ENCODE measurements around the gene ADAMTS9. TPM values are rescaled to one million over a fixed set of nuclear protein-coding genes. Genes with fewer than 3 reads are reported as not detected.

ADAMTS9 gene
- total RNA-seq, 2 donors from 2014 or later: 27.2 to 54.7 TPM

DNA sequence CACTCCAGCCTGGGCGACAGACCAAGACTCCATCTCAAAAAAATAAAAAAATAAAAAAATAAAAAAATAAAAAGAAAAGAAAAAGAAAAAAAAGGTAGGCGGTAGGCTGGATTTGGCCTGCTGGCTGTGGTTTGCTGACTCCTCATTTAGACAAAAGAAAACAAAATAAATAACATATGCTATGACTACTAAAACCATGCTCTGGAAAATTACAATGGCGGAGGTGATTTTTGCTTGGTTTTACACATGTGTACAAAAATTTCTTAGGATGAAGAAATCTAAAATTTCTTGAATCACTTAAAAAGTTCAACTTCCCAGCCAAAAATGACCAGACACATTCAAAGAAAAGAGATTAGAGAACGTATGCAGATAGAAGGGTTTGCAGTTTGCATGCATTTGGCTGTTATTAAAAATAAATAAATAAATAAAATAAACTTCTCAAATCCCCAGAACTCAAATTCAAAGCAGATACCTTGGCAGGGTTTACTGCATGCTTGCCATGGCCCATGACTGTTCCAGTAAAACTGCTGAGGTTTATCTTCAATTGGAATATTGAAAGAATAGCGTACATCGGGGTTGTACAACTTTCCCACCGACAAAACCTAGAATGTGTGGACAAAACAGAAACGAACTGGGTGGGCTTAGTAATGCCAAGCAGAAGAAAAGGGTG lies 65.9 kb downstream of the ADAMTS9 start:
- H3K4me1 ChIP-seq: no peaks in the 10 kb centered on the region
- 91% methylated on average over 8 of the region's 8 CpGs for WGBS, 2 donors

DNA sequence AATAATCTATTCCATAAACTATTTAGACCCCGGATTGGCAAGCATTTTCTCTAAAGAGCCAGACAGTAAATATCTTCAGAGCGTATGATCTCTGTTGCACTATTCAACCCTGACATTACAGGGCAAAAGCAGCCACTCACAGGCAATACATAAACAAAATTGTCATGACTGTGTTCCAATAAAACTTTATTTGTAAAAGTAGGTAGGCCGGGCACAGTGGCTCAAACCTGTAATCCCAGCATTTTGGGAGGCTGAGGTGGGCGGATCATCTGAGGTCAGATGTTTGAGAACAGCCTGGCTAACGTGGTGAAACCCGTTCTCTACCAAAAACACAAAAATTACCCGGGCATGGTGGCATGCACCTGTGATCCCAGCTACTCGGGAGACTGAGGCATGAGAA lies 66.5 kb downstream of the ADAMTS9 start:
- DNase-seq: no peak

More for the DNA sequence above, 65.9 kb downstream of the ADAMTS9 start:
- TF ChIP-seq, protein P1, sequence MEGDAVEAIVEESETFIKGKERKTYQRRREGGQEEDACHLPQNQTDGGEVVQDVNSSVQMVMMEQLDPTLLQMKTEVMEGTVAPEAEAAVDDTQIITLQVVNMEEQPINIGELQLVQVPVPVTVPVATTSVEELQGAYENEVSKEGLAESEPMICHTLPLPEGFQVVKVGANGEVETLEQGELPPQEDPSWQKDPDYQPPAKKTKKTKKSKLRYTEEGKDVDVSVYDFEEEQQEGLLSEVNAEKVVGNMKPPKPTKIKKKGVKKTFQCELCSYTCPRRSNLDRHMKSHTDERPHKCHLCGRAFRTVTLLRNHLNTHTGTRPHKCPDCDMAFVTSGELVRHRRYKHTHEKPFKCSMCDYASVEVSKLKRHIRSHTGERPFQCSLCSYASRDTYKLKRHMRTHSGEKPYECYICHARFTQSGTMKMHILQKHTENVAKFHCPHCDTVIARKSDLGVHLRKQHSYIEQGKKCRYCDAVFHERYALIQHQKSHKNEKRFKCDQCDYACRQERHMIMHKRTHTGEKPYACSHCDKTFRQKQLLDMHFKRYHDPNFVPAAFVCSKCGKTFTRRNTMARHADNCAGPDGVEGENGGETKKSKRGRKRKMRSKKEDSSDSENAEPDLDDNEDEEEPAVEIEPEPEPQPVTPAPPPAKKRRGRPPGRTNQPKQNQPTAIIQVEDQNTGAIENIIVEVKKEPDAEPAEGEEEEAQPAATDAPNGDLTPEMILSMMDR (IDR thresholded peaks at IDR 0.05): no peak
- no peak for TF ChIP-seq POLR2A (IDR thresholded peaks at IDR 0.05)
- Histone ChIP-seq H3K27ac (no peak overlapping the region), H3K36me3 (replicated peaks in 1 of 2; ENCODE audit: insufficient read depth in 1 of 2, low read depth in 2 of 2) (no peaks in the 10 kb centered on the region), H3K9me3 (no peaks in the 10 kb centered on the region), H3K4me3 (no peak overlapping the region), H3K27me3 (no peaks in the 10 kb centered on the region)
- ATAC-seq: no peak
- no peak for DNase-seq
- intact Hi-C loops (cut with DNase I): no loop called here

DNA sequence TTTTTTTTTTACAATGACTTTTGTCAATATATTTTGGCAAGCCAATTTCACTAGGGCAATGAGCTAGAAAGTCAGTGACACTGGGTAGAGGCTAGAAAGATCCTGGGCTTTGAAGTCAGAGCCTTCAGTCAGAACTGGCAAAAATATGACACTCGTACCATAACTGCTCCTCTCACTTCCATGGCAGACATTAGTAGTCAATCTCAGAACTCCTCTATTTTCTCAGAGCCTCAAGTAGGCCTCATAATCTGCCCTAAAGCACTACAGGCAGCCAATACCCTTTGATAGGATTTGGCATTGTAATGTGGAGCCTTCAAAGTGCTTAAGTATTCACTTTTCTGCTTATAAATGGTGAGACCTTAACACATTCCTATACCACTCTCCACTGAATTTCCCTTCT lies 67.8 kb downstream of the ADAMTS9 start:
- WGBS, 2 donors: 90 to 95% methylated on average over 1 of the region's 1 CpG
- Histone ChIP-seq H3K27me3 (no peaks in the 10 kb centered on the region), H3K27ac (no peak overlapping the region), H3K4me1 (peaks cover 9% of the 10 kb centered on the region), H3K36me3 (replicated peaks in 1 of 2; ENCODE audit: insufficient read depth in 1 of 2, low read depth in 2 of 2) (no peaks in the 10 kb centered on the region), H3K4me3 (no peak overlapping the region), H3K9me3 (no peaks in the 10 kb centered on the region)
- TF ChIP-seq POLR2A (IDR thresholded peaks at IDR 0.05): no peak
- DNase-seq (no peak), ATAC-seq (no peak)
- intact Hi-C loops (cut with DNase I): no loop called here

More for the DNA sequence above, 66.5 kb downstream of the ADAMTS9 start:
- Histone ChIP-seq H3K27me3 (no peaks in the 10 kb centered on the region), H3K4me3 (no peak overlapping the region), H3K4me1 (no peaks in the 10 kb centered on the region), H3K36me3 (replicated peaks in 1 of 2; ENCODE audit: insufficient read depth in 1 of 2, low read depth in 2 of 2) (no peaks in the 10 kb centered on the region), H3K9me3 (no peaks in the 10 kb centered on the region), H3K27ac (no peak overlapping the region)
- no peak for ATAC-seq
- no peak for TF ChIP-seq POLR2A (IDR thresholded peaks at IDR 0.05)
- TF ChIP-seq, protein P1 (IDR thresholded peaks at IDR 0.05): no peak
- intact Hi-C loops (cut with DNase I): no loop called here
- WGBS, 2 donors: 89 to 97% methylated on average over 8 of the region's 8 CpGs

DNA sequence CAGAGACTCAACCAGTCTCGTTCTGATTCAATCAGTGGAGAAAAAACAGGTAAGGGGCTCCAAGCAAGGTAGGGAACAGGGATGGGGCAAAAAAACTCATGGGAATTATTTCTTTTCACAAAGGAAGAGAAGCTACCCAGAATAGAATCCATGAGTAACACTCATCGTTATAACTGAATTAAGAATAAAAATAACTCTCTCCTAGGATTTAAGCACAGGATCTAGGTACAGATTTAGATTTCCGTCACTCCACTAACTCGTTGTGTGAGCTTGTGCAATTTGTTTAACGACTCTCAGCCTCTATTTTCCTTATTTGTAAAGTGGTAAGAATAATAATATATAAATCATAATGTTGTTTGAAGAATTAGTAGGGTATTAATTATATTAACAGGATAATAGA lies 68.6 kb downstream of the ADAMTS9 start:
- TF ChIP-seq, protein P1 (IDR thresholded peaks at IDR 0.05): no peak
- no peak for TF ChIP-seq POLR2A (IDR thresholded peaks at IDR 0.05)
- ATAC-seq: no peak

DNA sequence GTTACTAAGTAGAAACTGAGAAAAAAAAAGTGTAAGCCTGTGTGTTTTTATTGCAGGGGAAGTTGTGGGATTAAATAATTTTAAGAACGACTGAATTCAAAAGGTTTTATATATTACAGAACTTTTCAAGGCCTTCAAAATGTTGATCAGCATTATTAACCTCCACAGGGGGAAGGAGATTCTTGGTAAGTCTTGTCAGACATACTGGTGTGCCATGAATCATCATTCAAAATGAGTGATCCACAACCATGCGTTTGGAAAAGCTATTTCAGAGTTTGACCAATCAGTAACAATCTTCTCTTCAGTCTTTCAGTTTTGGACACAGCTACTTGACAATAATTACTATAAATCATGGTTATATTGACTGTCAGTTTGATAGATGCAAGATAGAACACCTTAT lies 70.2 kb downstream of the ADAMTS9 start:
- H3K27ac ChIP-seq: no peak overlapping the region
- ATAC-seq: no peak
- intact Hi-C loops (cut with DNase I): no loop called here
- H3K4me3 ChIP-seq: no peak overlapping the region
- TF ChIP-seq, protein P1 (IDR thresholded peaks at IDR 0.05): no peak
- TF ChIP-seq POLR2A (IDR thresholded peaks at IDR 0.05): no peak
- H3K27me3 ChIP-seq: no peaks in the 10 kb centered on the region
- H3K9me3 ChIP-seq: no peaks in the 10 kb centered on the region
- peaks cover 30% of the 10 kb centered on the region for H3K4me1 ChIP-seq
- 54 to 65% methylated on average over 2 of the region's 2 CpGs for WGBS, 2 donors
- no peak for DNase-seq
- no peaks in the 10 kb centered on the region for H3K36me3 ChIP-seq (replicated peaks in 1 of 2; ENCODE audit: insufficient read depth in 1 of 2, low read depth in 2 of 2)

More for the DNA sequence above, 68.6 kb downstream of the ADAMTS9 start:
- intact Hi-C loops (cut with DNase I): no loop called here
- Histone ChIP-seq H3K4me3 (no peak overlapping the region), H3K27ac (no peak overlapping the region), H3K9me3 (no peaks in the 10 kb centered on the region), H3K4me1 (peaks cover 14% of the 10 kb centered on the region), H3K36me3 (replicated peaks in 1 of 2; ENCODE audit: insufficient read depth in 1 of 2, low read depth in 2 of 2) (no peaks in the 10 kb centered on the region), H3K27me3 (no peaks in the 10 kb centered on the region)
- 76 to 82% methylated on average over 5 of the region's 5 CpGs for whole genome bisulfite sequencing, 2 donors
- no peak for DNase-seq
